K562 (cell line): ENCODE data around the gene CCDC87.

Experiments
- POLR2A ChIP-seq: fragments of 450-650 bp; conservative IDR thresholded peaks from 2 replicates; pipeline ENCODE4 v1.6.1; 2016
- POLR2G ChIP-seq: fragments of 200-400 bp; formaldehyde crosslinking; IDR thresholded peaks from 2 replicates; pipeline ENCODE4 v1.6.1; 2017; ENCODE audit warnings: low read depth, mild to moderate bottlenecking, antibody characterized with exemption, low read length, moderate library complexity
- SP2 ChIP-seq: IDR thresholded peaks from 2 replicates; pipeline ENCODE4 v1.6.1; 2011; ENCODE audit warnings: mild to moderate bottlenecking, low read depth, low read length, moderate library complexity; ENCODE audit not compliant: poor library complexity, severe bottlenecking; ENCODE audit errors: extremely low read depth
- ZFP36 ChIP-seq: fragments of 150-350 bp; IDR thresholded peaks from 2 replicates; pipeline ENCODE4 v1.6.1; 2018; ENCODE audit warnings: low read length, low read depth; ENCODE audit not compliant: partially characterized antibody
- TF ChIP-seq, protein P1 (sequence below), 3 experiments: IDR thresholded peaks in 2 of 3; conservative IDR thresholded peaks in 1 of 3; 2 replicates each; pipeline ENCODE4 v1.5.1; 2011 to 2012; ENCODE audit warnings: low read length in 3 of 3, mild to moderate bottlenecking in 3 of 3, control low read depth in 2 of 3, improper control_type of control experiment in 1 of 3, inconsistent platforms in 1 of 3, low read depth in 1 of 3, mixed read lengths in 1 of 3, moderate library complexity in 1 of 3; ENCODE audit not compliant: insufficient read depth in 2 of 3

- TF ChIP-seq ZFP36 (no peak), POLR2A (no peak), POLR2G (no peak), SP2 (no peak)
- TF ChIP-seq, protein P1, sequence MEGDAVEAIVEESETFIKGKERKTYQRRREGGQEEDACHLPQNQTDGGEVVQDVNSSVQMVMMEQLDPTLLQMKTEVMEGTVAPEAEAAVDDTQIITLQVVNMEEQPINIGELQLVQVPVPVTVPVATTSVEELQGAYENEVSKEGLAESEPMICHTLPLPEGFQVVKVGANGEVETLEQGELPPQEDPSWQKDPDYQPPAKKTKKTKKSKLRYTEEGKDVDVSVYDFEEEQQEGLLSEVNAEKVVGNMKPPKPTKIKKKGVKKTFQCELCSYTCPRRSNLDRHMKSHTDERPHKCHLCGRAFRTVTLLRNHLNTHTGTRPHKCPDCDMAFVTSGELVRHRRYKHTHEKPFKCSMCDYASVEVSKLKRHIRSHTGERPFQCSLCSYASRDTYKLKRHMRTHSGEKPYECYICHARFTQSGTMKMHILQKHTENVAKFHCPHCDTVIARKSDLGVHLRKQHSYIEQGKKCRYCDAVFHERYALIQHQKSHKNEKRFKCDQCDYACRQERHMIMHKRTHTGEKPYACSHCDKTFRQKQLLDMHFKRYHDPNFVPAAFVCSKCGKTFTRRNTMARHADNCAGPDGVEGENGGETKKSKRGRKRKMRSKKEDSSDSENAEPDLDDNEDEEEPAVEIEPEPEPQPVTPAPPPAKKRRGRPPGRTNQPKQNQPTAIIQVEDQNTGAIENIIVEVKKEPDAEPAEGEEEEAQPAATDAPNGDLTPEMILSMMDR (IDR thresholded peaks at IDR 0.05 in 2 of 3, conservative IDR thresholded peaks at IDR 0.05 in 1 of 3; ENCODE audit: insufficient read depth in 2 of 3, low read depth in 1 of 3, low read length in 3 of 3): no peak
Observed at GRCh38 chr11:66631883-66632282, 39.0 kb upstream of the CCDC87 start.
